SH-SY5Y (cell line): ENCODE results near the gene PDZD2.

Experiments used
- GATA2 ChIP-seq: IDR thresholded peaks from 2 replicates; pipeline ENCODE4 v1.6.1; 2011; ENCODE audit warnings: mild to moderate bottlenecking, low read depth, low read length
- GATA3 ChIP-seq: IDR thresholded peaks from 2 replicates; pipeline ENCODE4 v1.6.1; 2011; ENCODE audit warnings: low read depth, mild to moderate bottlenecking, low read length, moderate library complexity

DNA sequence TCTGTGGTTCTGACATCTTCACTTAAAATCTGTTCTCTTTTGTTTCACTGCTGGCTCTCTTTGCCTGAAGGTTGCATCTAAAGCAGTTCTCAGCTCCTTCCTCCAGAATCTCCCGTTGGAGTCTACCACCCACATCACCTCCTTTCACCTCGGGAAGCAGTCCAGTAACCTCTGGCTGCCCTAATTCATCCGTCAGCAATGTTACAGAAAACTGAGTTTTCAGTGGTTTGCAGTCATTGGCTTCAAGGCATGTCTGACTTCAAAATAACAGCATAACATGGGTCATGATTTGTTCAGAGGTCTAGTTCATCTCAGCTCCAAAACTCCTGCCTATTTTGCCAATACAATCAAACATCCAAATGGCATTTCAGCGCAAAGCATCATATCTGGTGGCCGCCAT, 427.5 kb downstream of the PDZD2 start:
- TF ChIP-seq GATA2 (no peak), GATA3 (no peak)
